Neural progenitor cell (in vitro differentiated cells): Measurements from ENCODE around the gene ADGRA1.

ENCODE experiments used
- EZH2phosphoT487 ChIP-seq: fragments of 200-600 bp; sonication (generic); IDR thresholded peaks from 2 replicates; pipeline ENCODE4 v1.6.1; 2017; ENCODE audit warnings: antibody characterized with exemption
- TF ChIP-seq, protein P1 (sequence below): fragments of 200-600 bp; sonication (generic); IDR thresholded peaks from 2 replicates; pipeline ENCODE4 v1.5.1; 2017; ENCODE audit warnings: antibody characterized with exemption, mild to moderate bottlenecking

DNA sequence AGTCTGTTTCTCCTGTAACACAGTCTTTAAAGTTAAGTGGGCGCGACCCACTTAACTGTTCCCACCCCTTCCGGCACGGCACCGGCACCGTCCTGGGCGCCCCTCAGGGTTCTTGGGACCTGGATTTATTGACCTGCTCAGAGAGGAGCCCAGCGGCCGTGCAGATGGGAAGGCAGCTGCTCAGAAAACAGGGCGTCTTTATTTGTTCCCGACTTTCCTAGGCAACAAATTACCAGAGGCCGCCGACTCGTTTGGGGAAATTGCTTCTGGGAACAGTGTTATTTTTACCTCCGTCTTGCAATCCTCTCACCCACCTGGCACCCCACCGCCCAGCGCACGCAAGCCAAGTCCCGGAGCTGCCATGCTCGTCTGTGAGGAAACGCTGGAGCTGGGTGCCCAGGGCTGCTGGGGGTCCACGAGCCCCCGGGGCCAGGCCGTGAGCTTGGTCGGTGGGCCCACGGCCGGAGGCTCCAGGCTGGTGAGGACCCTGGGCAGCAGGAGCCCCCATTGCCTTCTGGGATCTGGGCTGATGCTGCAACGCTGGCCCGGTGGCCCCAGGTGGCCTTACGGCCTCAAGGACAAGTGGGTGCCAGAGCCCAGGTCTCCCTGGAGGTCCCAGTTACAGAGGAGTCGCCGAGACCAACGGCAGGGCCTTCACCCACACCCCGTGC, 14.9 kb upstream of the ADGRA1 start:
- TF ChIP-seq, protein P1, sequence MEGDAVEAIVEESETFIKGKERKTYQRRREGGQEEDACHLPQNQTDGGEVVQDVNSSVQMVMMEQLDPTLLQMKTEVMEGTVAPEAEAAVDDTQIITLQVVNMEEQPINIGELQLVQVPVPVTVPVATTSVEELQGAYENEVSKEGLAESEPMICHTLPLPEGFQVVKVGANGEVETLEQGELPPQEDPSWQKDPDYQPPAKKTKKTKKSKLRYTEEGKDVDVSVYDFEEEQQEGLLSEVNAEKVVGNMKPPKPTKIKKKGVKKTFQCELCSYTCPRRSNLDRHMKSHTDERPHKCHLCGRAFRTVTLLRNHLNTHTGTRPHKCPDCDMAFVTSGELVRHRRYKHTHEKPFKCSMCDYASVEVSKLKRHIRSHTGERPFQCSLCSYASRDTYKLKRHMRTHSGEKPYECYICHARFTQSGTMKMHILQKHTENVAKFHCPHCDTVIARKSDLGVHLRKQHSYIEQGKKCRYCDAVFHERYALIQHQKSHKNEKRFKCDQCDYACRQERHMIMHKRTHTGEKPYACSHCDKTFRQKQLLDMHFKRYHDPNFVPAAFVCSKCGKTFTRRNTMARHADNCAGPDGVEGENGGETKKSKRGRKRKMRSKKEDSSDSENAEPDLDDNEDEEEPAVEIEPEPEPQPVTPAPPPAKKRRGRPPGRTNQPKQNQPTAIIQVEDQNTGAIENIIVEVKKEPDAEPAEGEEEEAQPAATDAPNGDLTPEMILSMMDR = no peak
- no peak for TF ChIP-seq EZH2phosphoT487
